HTERT RPE-1 (cell line): Measurements from ENCODE around the gene UBE2QL1.

Experiments
- in situ Hi-C: fragments of 300-500 bp; cut with MboI; formaldehyde crosslinking; loops from 4 replicates; pipeline ENCODE4 v1.14.3; 2020; ENCODE audit warnings: low sequenced_read_pairs

UBE2QL1 gene

DNA sequence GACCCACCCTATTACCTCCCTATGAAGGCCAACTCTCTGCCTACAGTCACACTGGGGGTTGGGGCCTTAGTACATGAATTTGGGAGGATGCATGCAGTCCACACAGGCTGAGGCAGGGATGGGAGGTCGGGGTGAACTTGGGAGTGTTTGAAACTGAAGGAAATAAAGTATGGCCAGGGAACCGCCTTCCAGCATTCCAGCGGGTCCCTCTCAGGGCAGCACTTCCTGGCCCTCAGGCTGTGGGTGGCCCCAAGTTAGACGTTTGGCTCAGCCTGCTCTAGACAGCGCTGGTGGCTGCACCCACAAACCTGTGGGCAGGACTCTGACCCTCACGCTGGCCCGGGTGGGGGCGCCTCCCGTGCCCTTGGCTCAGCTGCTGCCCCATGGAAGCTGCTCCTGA, 74.3 kb downstream of the UBE2QL1 start:
- in situ Hi-C loops: no loop called here

DNA sequence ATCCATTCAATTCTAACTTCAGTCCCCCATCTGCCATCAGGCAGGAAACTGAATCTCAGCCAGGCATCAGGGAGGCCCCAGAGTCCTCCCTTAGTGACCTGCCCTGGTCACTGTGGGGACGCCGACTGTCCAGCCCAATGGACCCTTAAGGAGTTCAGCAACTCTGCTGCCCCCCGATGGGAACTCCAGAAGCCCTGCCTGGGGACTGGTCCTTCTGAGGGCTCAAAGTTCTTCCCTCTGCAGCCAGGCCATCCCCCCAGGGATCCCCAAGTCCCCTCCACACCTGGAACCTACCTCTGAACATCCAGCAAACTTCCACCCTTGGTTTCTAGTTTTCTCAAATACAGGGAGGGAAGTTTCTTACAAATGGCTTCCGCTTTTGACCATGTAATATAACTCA, 76.8 kb downstream of the UBE2QL1 start:
- in situ Hi-C loops: no loop called here

DNA sequence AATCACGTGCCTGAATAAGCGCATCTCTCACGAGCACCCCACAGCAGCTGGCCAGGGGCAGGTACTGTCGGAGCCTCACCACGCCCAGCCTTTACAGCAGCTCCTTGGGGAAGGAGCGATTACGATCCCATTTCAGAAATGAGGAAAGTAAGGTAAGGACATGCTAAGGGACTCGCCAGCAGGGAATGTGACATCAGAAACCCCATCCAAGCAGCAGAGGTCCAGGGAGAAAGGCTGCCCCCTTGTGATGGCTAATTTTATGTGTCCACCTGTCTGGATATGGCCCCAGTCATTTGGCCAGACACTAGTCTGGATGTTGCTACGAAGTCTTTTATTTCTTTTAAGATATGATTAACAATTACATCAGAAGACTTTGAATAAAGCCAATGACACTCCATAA, 77.3 kb downstream of the UBE2QL1 start:
- in situ Hi-C loops: no loop called here

DNA sequence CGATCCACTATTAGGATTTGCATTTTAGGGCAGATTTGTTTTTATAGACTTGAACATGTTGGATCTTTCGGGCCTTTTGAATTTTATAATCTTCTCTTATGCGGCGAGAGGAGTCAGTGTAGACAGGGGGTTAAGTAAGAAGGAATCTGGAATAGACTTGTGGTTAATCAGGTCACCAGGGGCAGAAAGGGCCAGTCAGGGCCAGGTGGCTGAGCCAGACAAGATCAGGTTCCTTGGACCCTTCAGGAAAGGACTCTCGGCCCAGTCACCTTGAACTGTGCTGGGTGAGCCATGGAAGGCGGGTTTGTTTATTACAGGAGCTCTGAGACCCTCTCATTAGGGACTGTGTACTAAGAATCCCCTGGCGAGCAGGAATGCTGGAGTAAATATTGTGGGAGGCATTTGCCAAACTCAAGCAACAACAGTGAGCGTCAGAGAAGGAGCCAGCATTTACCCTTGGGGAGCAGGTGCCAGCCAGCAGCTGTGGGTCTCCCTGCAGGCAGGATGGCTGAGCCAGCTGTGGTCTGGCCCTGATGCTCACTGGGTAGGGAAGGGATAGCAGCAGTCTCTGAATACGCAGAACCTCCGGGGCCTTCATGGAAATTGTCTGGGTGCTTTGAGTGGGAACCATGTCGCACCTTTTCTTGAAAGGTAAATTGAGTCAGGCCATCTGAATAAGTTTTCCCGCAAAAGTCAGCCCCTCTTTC, 79.2 kb downstream of the UBE2QL1 start:
- in situ Hi-C loops: no loop called here

DNA sequence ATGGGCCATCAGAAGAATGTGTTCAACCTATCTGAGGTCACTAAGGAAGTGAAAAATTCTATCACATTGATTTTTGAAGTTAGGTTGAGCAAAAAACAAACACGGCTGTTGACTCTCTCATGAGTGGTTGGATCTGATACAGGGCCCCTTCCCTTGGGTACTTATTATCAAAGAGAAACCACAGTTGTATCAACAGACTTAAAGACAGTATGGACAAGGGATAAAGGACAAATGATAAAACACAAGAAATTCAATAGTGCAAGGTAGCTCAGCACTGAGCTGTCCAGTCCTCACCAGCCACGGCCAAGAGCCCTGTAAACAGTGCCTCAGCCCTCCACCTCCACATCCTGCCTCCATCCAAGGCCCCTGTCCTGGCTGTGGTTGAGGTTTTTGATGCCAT, 86.9 kb downstream of the UBE2QL1 start:
- in situ Hi-C loops: no loop called here

DNA sequence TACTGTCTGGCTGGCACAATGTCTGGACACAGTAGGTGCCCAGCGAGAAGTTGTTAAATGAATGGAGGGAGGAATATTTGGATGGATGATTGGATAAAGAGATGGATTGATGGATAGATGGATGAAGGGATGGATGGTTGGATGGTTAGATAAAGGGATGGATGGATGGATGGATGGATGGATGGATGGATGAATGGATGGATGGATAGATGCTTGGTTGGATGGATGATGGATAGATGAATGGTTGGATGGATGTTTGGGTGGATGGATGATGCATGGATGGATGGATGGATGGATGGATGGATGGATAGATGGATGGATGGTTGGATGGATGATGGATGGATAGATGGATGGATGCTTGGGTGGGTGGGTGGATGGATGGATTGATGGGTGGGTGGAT, 90.4 kb downstream of the UBE2QL1 start:
- in situ Hi-C loops: no loop called here

DNA sequence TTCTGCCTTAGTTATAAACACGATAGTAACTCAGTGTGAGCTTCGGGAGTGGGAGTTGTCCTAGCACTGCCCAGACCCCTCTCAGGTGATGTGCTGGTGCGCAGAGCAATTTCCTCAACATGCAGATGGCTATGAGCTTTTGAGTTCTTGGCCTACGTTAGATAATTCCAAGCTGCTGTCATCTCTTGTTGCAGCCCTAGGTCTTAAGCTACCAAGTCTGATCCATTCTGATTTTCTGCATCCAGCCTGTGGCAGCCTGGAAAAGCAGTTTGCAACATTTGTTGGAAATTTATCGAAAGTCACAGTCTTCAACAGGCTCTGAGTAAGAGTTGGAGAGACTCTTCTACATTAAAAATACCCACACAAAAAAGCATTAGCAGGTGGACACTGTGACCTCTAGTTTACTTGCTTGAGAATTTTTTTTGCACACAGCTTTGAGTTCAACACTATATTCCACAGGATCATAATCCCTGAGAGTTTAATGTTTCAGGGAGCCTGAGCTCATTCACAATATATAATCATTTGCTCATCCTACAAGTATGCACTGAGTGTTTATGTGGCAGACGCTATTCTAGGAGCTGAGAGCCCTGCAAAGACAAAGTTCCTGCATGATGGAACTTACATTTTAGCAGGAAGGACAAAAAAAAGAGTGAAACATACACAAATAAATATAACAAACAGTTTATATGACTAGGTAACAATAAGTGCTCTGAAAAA, 91.6 kb downstream of the UBE2QL1 start:
- in situ Hi-C loops: no loop called here

DNA sequence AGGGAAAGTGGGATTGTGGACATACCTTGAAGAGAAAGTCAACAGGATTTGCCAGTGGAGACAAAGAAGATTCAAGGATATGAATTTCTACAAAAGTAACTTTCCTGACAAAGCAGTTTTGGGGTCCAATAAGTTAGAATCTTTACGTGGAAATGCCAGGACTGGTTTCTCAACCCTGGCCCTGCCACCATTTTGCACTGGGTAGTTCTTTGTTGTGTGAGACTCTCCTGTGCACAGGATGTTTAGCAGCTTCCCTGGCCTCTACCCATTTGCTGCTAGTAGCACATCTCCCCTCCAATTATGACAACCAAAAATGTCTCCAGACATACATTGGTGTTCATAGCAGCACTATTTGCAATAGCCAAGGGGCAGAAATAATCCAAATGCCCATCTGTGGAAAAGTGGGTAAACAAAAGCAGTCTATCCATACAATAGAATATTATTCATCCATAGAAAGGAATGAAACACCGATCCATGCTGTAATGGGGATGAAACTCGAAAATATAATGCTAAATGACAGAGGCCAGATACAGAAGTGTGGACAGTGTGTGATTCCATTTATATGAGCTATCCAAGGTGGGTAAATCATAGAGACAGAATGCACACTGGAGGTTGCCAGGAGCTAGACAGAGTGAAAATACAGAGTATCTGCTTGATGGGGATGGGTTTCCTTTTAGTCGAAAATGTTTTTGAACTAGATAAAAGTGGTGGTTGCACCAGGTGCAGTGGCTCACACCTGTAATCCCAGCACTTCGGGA, 92.8 kb downstream of the UBE2QL1 start:
- in situ Hi-C loops: no loop called here

DNA sequence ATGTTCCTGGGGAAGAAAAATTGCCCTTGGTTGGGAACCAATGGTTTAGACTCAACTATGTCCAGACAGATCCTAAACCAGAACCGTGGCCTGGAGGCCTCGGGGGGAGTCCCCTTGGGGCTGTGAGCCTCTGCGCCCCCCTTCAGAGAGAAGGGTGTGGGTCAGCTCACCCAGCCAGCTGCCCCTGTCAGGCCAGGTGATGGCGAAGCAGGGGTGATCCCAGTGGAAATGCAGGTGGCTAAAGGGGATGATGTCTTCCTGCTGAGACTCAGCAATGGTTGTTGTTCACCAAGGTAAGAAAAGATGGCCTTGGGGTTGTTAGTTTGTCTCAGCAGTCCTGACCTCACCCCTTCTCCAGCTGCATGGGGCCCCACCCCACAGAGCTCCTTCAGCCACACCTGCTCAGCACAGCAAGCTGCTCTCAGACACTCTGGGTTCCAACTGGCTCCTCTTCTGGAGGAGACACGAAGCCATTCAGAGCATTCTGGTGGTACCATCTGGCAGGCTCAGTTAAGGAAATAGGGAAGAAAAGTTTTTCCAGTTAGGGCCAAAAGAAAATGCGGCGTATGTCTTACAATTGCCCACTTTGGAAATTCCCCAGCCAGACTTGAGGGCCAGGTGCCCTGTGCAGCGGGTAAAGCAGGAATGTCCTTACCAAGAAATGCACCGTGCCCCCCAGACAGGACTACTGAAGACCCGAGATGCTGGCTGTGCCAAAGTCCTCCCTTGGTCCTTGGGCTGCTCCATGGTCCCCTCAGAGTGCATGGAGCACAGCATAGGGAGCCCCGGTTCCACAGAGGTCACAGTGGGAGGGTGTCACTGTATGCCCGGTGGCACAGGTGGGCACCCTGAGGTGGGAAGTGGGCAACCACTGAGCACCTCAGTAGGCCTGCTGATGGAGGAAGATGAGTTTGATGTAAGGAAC, 94.0 kb downstream of the UBE2QL1 start:
- in situ Hi-C loops: no loop called here

DNA sequence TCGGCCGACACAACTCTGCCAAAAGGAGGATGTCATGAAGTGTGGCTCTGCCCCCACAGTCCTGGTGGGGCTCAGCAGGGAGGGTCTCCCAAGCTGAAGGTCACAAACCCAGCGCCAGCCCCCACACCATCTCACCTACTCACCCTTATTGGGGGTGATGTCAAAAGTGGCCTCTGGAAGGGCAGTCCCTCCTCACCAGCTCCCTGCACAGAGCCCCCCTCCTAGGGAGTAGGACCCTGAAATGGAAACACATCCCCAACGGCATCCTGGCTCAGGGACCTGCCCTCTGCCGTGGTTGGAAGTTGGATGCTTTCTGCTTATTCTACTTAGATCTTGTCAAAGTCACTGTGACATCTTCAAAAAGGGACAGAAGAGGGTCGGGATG, 94.7 kb downstream of the UBE2QL1 start:
- in situ Hi-C loops: no loop called here

DNA sequence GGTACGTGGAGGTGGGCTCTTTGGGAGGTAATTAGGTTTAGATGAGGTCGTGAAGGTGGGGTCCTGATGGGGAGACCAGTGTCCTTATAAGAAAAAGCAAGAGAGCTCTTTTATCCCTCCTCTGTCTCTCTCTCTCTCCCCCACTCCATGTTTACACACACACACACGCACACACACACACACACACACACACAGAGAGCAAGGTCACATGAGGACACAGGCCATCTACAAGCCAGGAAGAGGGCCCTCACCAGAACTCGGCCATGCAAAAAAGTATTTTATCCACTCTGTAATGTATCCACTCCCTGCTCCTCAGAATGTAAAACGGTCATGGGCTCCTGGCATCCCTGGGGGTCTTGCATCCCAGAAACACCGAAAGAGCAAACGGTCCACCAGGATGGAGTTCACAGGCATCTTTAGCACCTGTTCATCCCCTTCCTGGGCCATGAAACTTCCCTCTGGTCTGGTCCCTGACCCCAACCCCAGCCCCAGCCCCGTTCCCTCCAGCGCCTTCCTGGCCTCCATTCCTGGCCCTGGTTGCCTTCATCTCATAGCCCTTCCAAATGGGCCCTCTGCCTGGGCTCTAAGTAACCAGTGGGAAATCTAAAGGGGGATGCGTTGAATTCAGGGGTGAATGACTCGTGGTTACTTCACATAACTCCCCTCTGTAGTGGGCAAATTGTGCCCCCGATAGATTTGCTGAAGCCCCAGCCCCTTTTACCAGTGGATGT, 95.3 kb downstream of the UBE2QL1 start:
- in situ Hi-C loops: no loop called here
